Epithelial cell of proximal tubule (primary cell): ENCODE results near the gene PGAP2. TPM values are rescaled to one million over a fixed set of nuclear protein-coding genes. Genes with fewer than 3 reads are reported as not detected.
A peak's percentile ranks its signal among the peaks of the same experiment; 100 is the strongest.

ENCODE experiments used
- DNase-seq: peaks from one replicate; pipeline ENCODE4 v3.0.0-alpha.2; 2011; ENCODE audit warnings: low read depth
- H3K4me3 ChIP-seq: 2 replicates; pipeline ENCODE4 v1.5.1; 2011; ENCODE audit warnings: low read depth, mild to moderate bottlenecking, low read length
- total RNA-seq: library from RNA; depleted of rRNA; stranded (reverse); fragments of >200 nt; gene quantifications from 2 replicates; pipeline ENCODE4 v1.2.3, GENCODE V29; 2015
- TF ChIP-seq, protein P1 (sequence below): conservative IDR thresholded peaks from 2 replicates; pipeline ENCODE4 v1.5.1; 2012; ENCODE audit warnings: low read depth, mild to moderate bottlenecking, low read length

The PGAP2 gene
- total RNA-seq, 1 donor from 2014 or later, result 14.1 TPM

DNA sequence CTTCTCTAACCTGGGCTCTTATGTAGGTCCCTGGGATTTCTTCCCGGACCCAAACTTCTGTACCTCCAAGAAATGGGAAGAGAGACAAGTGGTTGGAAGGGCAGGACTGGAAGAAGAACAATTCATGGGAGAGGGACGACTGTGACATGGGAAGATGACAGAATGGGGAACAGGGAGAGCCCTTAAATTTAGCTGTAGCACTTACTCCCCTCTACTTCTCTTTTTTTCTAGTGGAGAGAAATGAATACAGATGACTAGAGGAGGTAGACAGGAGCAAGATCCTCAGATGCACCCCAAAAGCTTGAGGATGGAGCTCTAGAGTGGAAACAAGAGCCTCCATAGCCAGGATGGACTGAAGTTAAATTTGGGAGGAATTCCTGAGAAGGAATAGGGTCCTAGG, 30.1 kb downstream of the PGAP2 start:
- DNase-seq, result no peak
- TF ChIP-seq, protein P1, sequence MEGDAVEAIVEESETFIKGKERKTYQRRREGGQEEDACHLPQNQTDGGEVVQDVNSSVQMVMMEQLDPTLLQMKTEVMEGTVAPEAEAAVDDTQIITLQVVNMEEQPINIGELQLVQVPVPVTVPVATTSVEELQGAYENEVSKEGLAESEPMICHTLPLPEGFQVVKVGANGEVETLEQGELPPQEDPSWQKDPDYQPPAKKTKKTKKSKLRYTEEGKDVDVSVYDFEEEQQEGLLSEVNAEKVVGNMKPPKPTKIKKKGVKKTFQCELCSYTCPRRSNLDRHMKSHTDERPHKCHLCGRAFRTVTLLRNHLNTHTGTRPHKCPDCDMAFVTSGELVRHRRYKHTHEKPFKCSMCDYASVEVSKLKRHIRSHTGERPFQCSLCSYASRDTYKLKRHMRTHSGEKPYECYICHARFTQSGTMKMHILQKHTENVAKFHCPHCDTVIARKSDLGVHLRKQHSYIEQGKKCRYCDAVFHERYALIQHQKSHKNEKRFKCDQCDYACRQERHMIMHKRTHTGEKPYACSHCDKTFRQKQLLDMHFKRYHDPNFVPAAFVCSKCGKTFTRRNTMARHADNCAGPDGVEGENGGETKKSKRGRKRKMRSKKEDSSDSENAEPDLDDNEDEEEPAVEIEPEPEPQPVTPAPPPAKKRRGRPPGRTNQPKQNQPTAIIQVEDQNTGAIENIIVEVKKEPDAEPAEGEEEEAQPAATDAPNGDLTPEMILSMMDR, result no peak
- H3K4me3 ChIP-seq, result no peak overlapping the region

- DNase-seq, result no peak
Observed at GRCh38 chr11:3840004-3840869, 31.9 kb downstream of the PGAP2 start.

DNA sequence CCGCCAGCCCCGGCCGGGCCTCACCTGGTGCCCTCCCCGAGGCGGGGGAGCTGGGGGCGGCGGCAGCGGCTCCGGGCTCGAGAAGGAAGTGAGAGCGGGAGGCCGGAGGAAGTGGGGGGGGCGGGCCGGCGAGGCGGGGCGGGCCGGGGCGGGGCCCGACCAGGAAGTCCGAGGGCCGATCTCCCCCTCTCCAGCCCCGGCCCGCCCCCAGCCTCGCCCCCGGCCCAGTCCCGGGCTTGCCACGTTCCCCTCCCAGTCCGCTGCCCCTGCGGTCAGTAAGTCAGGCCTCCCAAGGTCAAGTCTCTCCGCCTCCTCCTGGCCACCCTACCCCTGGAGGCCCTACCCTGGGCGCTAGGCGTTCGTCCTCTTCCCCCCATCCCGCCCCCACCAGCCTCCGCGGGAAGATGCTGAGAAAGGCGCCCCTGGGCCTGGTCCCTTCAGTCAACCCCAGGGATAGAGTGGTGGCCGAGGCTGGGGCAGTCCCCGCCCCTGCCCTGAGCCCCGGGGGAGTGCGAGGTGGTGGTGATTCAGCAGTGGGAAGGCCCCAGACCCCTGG, 32.6 kb downstream of the PGAP2 start, which contains the start of gene RHOG:
TSS of gene RHOG (minus strand) at position 90 of the 556 bp plus-strand sequence. CDS start 12,821 bp downstream, outside the sequence.
- DNase-seq, result no peak
- H3K4me3 ChIP-seq, result peak within 1 kb of the TSS; percentile 93
- TF ChIP-seq, protein P1, result no peak

More at GRCh38 chr11:3840004-3840869, 31.9 kb downstream of the PGAP2 start:
- peak overlapping the region; percentile 93 for H3K4me3 ChIP-seq
- TF ChIP-seq, protein P1, result no peak

- TF ChIP-seq, protein P1, result peak; percentile 80
- DNase-seq, result peak; percentile 40
- peak overlapping the region; percentile 93 for H3K4me3 ChIP-seq
Observed at GRCh38 chr11:3841426-3842350, 33.3 kb downstream of the PGAP2 start.

- TF ChIP-seq, protein P1, result no peak
- H3K4me3 ChIP-seq, result no peak overlapping the region
- DNase-seq, result no peak
Observed at GRCh38 chr11:3843326-3843725, 35.0 kb downstream of the PGAP2 start.

DNA sequence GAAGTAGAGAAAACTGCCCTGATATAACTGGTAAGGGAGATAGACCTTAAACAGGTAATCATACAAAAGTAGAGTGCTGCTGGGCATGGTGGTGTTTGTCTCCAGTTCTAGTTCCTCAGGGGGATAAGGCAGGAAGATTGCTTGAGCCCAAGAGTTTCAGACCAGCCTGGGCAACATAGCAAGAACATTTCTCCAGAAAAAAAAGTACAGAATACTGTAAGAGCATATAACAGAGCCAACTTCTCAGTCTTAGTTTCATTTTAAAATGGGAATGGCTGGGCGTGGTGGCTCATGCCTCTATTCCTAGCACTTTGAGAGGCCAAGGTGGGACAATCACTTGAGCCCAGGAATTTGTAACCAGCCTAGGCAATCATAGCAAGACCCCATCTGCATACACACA, 36.9 kb downstream of the PGAP2 start:
- DNase-seq, result no peak
- TF ChIP-seq, protein P1, result no peak
- H3K4me3 ChIP-seq, result no peak overlapping the region
